ENCODE data around the gene EXOC2. TPM values are rescaled to one million over a fixed set of nuclear protein-coding genes. Genes with fewer than 3 reads are reported as not detected.

The EXOC2 gene
- polyA plus RNA-seq, 1 donor (not counting 4 experiments of a cell fraction or from before 2014, with no cell fraction given), result 28.4 TPM

DNA sequence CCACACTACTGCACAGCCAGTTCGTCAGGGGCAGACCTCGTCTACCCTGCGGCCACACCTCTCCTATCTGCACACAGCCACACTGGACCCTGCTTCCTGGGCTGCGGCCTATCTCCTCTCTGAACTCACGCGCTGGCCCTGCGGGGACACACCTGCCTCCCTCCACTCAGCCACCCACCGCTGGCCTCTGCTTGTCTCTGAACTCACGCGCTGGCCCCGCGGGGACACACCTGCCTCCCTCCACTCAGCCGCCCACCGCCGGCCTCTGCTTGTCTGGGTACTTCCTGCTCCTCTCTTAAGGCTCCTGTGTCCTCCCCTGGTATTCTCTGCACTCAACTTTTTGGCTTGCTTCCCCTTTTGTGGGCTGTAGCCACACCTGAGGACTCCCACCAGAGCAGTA, 88.4 kb downstream of the EXOC2 start:
- no peaks in the 10 kb centered on the region for H3K9me1 ChIP-seq (ENCODE audit: control insufficient read depth, extremely low read depth, insufficient read depth, low read length)
- no peaks in the 10 kb centered on the region for H3K27me3 ChIP-seq (ENCODE audit: control insufficient read depth, extremely low read depth, insufficient read depth, low read length)
- no peak overlapping the region for H3K9ac ChIP-seq (ENCODE audit: control insufficient read depth, extremely low read depth, insufficient read depth, low read length)
- H4K20me1 ChIP-seq (ENCODE audit: control insufficient read depth, extremely low read depth, insufficient read depth, low read length), result no peaks in the 10 kb centered on the region
- no peak overlapping the region for H3K27ac ChIP-seq (ENCODE audit: control insufficient read depth, insufficient read depth, low read length)
- H3K4me2 ChIP-seq (ENCODE audit: control insufficient read depth, extremely low read depth, insufficient read depth, low read depth, low read length), result no peak overlapping the region
- FAIRE-seq (no peak), DNase-seq (ENCODE audit: low read depth, low spot score) (no peak)
- no peak overlapping the region for H2AFZ ChIP-seq (ENCODE audit: control insufficient read depth, low read length)
- TF ChIP-seq, protein P1, sequence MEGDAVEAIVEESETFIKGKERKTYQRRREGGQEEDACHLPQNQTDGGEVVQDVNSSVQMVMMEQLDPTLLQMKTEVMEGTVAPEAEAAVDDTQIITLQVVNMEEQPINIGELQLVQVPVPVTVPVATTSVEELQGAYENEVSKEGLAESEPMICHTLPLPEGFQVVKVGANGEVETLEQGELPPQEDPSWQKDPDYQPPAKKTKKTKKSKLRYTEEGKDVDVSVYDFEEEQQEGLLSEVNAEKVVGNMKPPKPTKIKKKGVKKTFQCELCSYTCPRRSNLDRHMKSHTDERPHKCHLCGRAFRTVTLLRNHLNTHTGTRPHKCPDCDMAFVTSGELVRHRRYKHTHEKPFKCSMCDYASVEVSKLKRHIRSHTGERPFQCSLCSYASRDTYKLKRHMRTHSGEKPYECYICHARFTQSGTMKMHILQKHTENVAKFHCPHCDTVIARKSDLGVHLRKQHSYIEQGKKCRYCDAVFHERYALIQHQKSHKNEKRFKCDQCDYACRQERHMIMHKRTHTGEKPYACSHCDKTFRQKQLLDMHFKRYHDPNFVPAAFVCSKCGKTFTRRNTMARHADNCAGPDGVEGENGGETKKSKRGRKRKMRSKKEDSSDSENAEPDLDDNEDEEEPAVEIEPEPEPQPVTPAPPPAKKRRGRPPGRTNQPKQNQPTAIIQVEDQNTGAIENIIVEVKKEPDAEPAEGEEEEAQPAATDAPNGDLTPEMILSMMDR (optimal IDR thresholded peaks at IDR 0.05 in 1 of 3, IDR thresholded peaks at IDR 0.05 in 1 of 3, conservative IDR thresholded peaks at IDR 0.05 in 1 of 3; ENCODE audit: extremely low read depth in 1 of 3, insufficient read depth in 2 of 3, low read length in 3 of 3), result no peak
- no peak for TF ChIP-seq EZH2 (IDR thresholded peaks at IDR 0.05; ENCODE audit: low read length)
- H3K4me3 ChIP-seq (ENCODE audit: control insufficient read depth in 2 of 3, extremely low read depth in 1 of 3, insufficient read depth in 2 of 3, low read depth in 1 of 3, low read length in 3 of 3), result no peak overlapping the region
- no peaks in the 10 kb centered on the region for H3K4me1 ChIP-seq (ENCODE audit: control insufficient read depth, extremely low read depth, insufficient read depth, low read length)
- H3K36me3 ChIP-seq (ENCODE audit: control insufficient read depth in 2 of 2, extremely low read depth in 1 of 2, insufficient read depth in 2 of 2, low read length in 2 of 2), result peaks cover 2 to 8% of the 10 kb centered on the region in 2 experiments
- dilution Hi-C loops (cut with MboI; ENCODE audit: extremely low pct_ligation_motif_present, low sequenced_read_pairs), result no loop called here
- no peaks in the 10 kb centered on the region for H3K9me3 ChIP-seq (ENCODE audit: control insufficient read depth, low read depth, low read length)
- H3K79me2 ChIP-seq (ENCODE audit: control insufficient read depth, insufficient read depth, low read length), result no peaks in the 10 kb centered on the region

DNA sequence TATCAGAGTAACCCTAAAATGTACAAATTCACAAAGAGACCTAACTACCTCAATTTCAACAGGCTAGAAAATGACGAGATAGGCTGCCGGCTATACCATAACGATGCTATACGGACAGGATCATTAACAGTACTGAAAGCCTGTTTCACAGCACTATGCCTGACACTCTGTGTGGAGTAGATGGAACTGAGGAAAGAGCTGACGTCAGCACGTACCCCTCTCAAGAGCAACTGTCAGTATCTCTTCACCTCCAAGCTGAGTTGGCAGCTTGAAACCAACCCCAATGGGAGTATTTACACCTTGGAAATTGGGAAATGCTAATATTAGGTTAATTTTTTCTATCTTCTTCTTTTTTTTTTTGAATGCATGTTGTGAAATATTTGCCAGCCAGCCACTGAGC, 89.7 kb downstream of the EXOC2 start:
- H3K27ac ChIP-seq (ENCODE audit: control insufficient read depth, insufficient read depth, low read length), result no peak overlapping the region
- no peak overlapping the region for H3K4me3 ChIP-seq (ENCODE audit: control insufficient read depth in 2 of 3, extremely low read depth in 1 of 3, insufficient read depth in 2 of 3, low read depth in 1 of 3, low read length in 3 of 3)
- no peaks in the 10 kb centered on the region for H3K27me3 ChIP-seq (ENCODE audit: control insufficient read depth, extremely low read depth, insufficient read depth, low read length)
- H3K4me2 ChIP-seq (ENCODE audit: control insufficient read depth, extremely low read depth, insufficient read depth, low read depth, low read length), result no peak overlapping the region
- FAIRE-seq (no peak), DNase-seq (ENCODE audit: low read depth, low spot score) (no peak)
- H4K20me1 ChIP-seq (ENCODE audit: control insufficient read depth, extremely low read depth, insufficient read depth, low read length), result no peaks in the 10 kb centered on the region
- no peak overlapping the region for H3K9ac ChIP-seq (ENCODE audit: control insufficient read depth, extremely low read depth, insufficient read depth, low read length)
- dilution Hi-C loops (cut with MboI; ENCODE audit: extremely low pct_ligation_motif_present, low sequenced_read_pairs), result no loop called here
- H3K4me1 ChIP-seq (ENCODE audit: control insufficient read depth, extremely low read depth, insufficient read depth, low read length), result no peaks in the 10 kb centered on the region
- no peaks in the 10 kb centered on the region for H3K79me2 ChIP-seq (ENCODE audit: control insufficient read depth, insufficient read depth, low read length)
- H3K9me3 ChIP-seq (ENCODE audit: control insufficient read depth, low read depth, low read length), result no peaks in the 10 kb centered on the region
- no peak overlapping the region for H2AFZ ChIP-seq (ENCODE audit: control insufficient read depth, low read length)
- no peaks in the 10 kb centered on the region for H3K9me1 ChIP-seq (ENCODE audit: control insufficient read depth, extremely low read depth, insufficient read depth, low read length)
- peaks cover 2 to 8% of the 10 kb centered on the region in 2 experiments for H3K36me3 ChIP-seq (ENCODE audit: control insufficient read depth in 2 of 2, extremely low read depth in 1 of 2, insufficient read depth in 2 of 2, low read length in 2 of 2)
- no peak for TF ChIP-seq EZH2 (IDR thresholded peaks at IDR 0.05; ENCODE audit: low read length)
- TF ChIP-seq, protein P1 (optimal IDR thresholded peaks at IDR 0.05 in 1 of 3, IDR thresholded peaks at IDR 0.05 in 1 of 3, conservative IDR thresholded peaks at IDR 0.05 in 1 of 3; ENCODE audit: extremely low read depth in 1 of 3, insufficient read depth in 2 of 3, low read length in 3 of 3), result no peak

All from keratinocyte (primary cell).